ENCODE measurements around the gene TTC13. TPM values are rescaled to one million over a fixed set of nuclear protein-coding genes. Genes with fewer than 3 reads are reported as not detected.

The TTC13 gene
- total RNA-seq, 4 donors from 2014 or later, result 16.0 to 36.0 (median 22.7) TPM

DNA sequence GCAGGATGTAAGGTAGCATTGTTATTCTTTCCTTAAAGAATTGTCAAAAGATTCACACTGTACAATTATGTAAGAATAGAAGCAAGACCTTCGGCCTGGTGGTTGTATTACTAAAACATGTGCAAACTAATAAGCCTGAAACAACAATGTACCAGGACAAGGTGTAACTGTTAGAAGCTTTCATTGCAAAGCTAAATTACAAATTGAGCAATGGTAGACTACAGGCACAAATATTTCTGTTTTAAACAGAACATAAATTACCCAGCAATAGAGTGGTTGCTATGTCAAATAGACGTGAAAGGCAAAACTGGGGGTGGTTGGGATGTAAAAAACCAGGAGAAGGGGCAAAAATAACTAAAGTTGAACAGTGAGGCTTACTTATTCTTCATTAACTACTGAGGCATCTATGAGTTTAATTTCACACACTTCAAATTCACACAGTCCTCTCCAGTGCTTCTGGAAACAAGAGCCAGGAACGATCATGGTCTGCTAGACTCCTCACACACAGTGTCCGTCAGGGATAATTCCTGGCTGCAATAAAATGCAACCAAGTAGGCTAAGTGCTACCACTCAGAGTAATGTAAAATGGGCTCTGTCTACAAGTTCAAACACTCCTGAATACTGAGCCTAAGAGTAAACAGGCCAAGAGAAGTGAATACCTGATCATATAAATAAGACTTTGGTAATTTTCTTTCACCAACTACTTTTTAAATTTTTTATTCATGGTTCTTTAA lies 71.0 kb downstream of the TTC13 start:
- peaks cover 3 to 9% of the 10 kb centered on the region in 2 donors for H3K4me1 ChIP-seq
- in situ Hi-C loops (cut with MboI; ENCODE audit: low sequenced_read_pairs in 4 of 4), result loop anchor here in 2 of 4 donors (25.0 kb wide), 1 partner anchor 305 kb away; no protein-coding TSS in a partner anchor
- H3K27ac ChIP-seq, result no peak overlapping the region
- H3K4me3 ChIP-seq, result no peak overlapping the region
- no peak for TF ChIP-seq POLR2A (IDR thresholded peaks at IDR 0.05)
- TF ChIP-seq, protein P1, sequence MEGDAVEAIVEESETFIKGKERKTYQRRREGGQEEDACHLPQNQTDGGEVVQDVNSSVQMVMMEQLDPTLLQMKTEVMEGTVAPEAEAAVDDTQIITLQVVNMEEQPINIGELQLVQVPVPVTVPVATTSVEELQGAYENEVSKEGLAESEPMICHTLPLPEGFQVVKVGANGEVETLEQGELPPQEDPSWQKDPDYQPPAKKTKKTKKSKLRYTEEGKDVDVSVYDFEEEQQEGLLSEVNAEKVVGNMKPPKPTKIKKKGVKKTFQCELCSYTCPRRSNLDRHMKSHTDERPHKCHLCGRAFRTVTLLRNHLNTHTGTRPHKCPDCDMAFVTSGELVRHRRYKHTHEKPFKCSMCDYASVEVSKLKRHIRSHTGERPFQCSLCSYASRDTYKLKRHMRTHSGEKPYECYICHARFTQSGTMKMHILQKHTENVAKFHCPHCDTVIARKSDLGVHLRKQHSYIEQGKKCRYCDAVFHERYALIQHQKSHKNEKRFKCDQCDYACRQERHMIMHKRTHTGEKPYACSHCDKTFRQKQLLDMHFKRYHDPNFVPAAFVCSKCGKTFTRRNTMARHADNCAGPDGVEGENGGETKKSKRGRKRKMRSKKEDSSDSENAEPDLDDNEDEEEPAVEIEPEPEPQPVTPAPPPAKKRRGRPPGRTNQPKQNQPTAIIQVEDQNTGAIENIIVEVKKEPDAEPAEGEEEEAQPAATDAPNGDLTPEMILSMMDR (IDR thresholded peaks at IDR 0.05 in 4 of 5, conservative IDR thresholded peaks at IDR 0.05 in 1 of 5), result no peak
- no peaks in the 10 kb centered on the region for H3K27me3 ChIP-seq
- H3K36me3 ChIP-seq, result peaks cover 0 to 29% of the 10 kb centered on the region in 2 donors
- H3K9me3 ChIP-seq, result no peaks in the 10 kb centered on the region
- DNase-seq, result no peak
- intact Hi-C loops (cut with DNase I; ENCODE audit: low total_unique reads), result no loop called here
- no peak for ATAC-seq

GRCh38 chr1:230906226-230906625 lies 72.4 kb downstream of the TTC13 start:
- H3K36me3 ChIP-seq, result peaks cover 0 to 29% of the 10 kb centered on the region in 2 donors
- ATAC-seq (no peak), DNase-seq (no peak)
- H3K27ac ChIP-seq, result no peak overlapping the region
- in situ Hi-C loops (cut with MboI; ENCODE audit: low sequenced_read_pairs in 4 of 4), result loop anchor here in 2 of 4 donors (25.0 kb wide), 1 partner anchor 306 kb away; no protein-coding TSS in a partner anchor
- intact Hi-C loops (cut with DNase I; ENCODE audit: low total_unique reads), result no loop called here
- no peaks in the 10 kb centered on the region for H3K9me3 ChIP-seq
- H3K4me3 ChIP-seq, result no peak overlapping the region
- no peaks in the 10 kb centered on the region for H3K27me3 ChIP-seq
- H3K4me1 ChIP-seq, result peaks cover 3 to 9% of the 10 kb centered on the region in 2 donors
- TF ChIP-seq, protein P1 (IDR thresholded peaks at IDR 0.05 in 4 of 5, conservative IDR thresholded peaks at IDR 0.05 in 1 of 5), result no peak
- no peak for TF ChIP-seq POLR2A (IDR thresholded peaks at IDR 0.05)

GRCh38 chr1:230905733-230906132 lies 72.9 kb downstream of the TTC13 start:
- H3K9me3 ChIP-seq, result no peaks in the 10 kb centered on the region
- no peak overlapping the region for H3K27ac ChIP-seq
- no peaks in the 10 kb centered on the region for H3K27me3 ChIP-seq
- no peak overlapping the region for H3K4me3 ChIP-seq
- DNase-seq (no peak), ATAC-seq (no peak)
- in situ Hi-C loops (cut with MboI; ENCODE audit: low sequenced_read_pairs in 4 of 4) (loop anchor here in 2 of 4 donors (25.0 kb wide), 1 partner anchor 307 kb away; no protein-coding TSS in a partner anchor), intact Hi-C loops (cut with DNase I; ENCODE audit: low total_unique reads) (no loop called here)
- H3K4me1 ChIP-seq, result peaks cover 2 to 8% of the 10 kb centered on the region in 2 donors
- no peak for TF ChIP-seq POLR2A (IDR thresholded peaks at IDR 0.05)
- TF ChIP-seq, protein P1 (IDR thresholded peaks at IDR 0.05 in 4 of 5, conservative IDR thresholded peaks at IDR 0.05 in 1 of 5), result no peak
- H3K36me3 ChIP-seq, result peaks cover 0 to 25% of the 10 kb centered on the region in 2 donors

- intact Hi-C loops (cut with DNase I; ENCODE audit: low total_unique reads), result no loop called here
- TF ChIP-seq, protein P1 (IDR thresholded peaks at IDR 0.05 in 4 of 5, conservative IDR thresholded peaks at IDR 0.05 in 1 of 5), result no peak
- TF ChIP-seq POLR2A (IDR thresholded peaks at IDR 0.05), result no peak
- in situ Hi-C loops (cut with MboI; ENCODE audit: low sequenced_read_pairs in 4 of 4), result loop anchor here in 2 of 4 donors (25.0 kb wide), 1 partner anchor 310 kb away; no protein-coding TSS in a partner anchor
- no peaks in the 10 kb centered on the region for H3K27me3 ChIP-seq
- H3K27ac ChIP-seq, result no peak overlapping the region
- ATAC-seq (no peak), DNase-seq (no peak)
- no peaks in the 10 kb centered on the region for H3K4me1 ChIP-seq
- H3K4me3 ChIP-seq, result no peak overlapping the region
- H3K9me3 ChIP-seq, result no peaks in the 10 kb centered on the region
- H3K36me3 ChIP-seq, result peaks cover 0 to 25% of the 10 kb centered on the region in 2 donors
These were observed 76.2 kb downstream of the TTC13 start for GRCh38 chr1:230902349-230902923.
